ENCODE data around the gene KLHL25. TPM values are rescaled to one million over a fixed set of nuclear protein-coding genes. Genes with fewer than 3 reads are reported as not detected.
A peak's percentile ranks its signal among the peaks of the same experiment; 100 is the strongest.

KLHL25 gene
- total and polyA plus RNA-seq, 8 donors = 1.2 to 36.2 (median 5.8) TPM

- H3K9me3 ChIP-seq = no peaks in the 10 kb centered on the region
- WGBS, 5 donors = 80 to 94% (median 92%) methylated on average over 22 to 28 of the region's 28 CpGs
- intact Hi-C loops (cut with DNase I; ENCODE audit: low total_unique reads) = no loop called here
- peaks cover 7 to 64% (median 36%) of the 10 kb centered on the region in 4 donors for H3K4me1 ChIP-seq
- H3K27me3 ChIP-seq = no peaks in the 10 kb centered on the region
- no peak overlapping the region for H3K4me3 ChIP-seq
- TF ChIP-seq CTCF (IDR thresholded peaks at IDR 0.05) (no peak), EP300 (IDR thresholded peaks at IDR 0.05) (no peak), POLR2A (IDR thresholded peaks at IDR 0.05) (no peak), POLR2AphosphoS5 (IDR thresholded peaks at IDR 0.05) (no peak)
- H3K36me3 ChIP-seq = peaks cover 7 to 45% (median 27%) of the 10 kb centered on the region in 4 donors
- no peak for DNase-seq
- peak overlapping the region in 4 of 5 donors; percentile 40 to 63 (median 54) for H3K27ac ChIP-seq
Observed at GRCh38 chr15:85763673-85764633, 30.8 kb downstream of the KLHL25 start.

GRCh38 chr15:85763157-85763556 is 31.6 kb downstream of the KLHL25 start:
- intact Hi-C loops (cut with DNase I; ENCODE audit: low total_unique reads) = no loop called here

GRCh38 chr15:85762756-85763127 is 32.0 kb downstream of the KLHL25 start:
- intact Hi-C loops (cut with DNase I; ENCODE audit: low total_unique reads) = no loop called here
- H3K27ac ChIP-seq = peak overlapping the region in 4 of 5 donors; percentile 32 to 63 (median 55)
- no peaks in the 10 kb centered on the region for H3K9me3 ChIP-seq
- H3K4me1 ChIP-seq = peaks cover 11 to 71% (median 43%) of the 10 kb centered on the region in 4 donors
- DNase-seq = no peak
- H3K27me3 ChIP-seq = no peaks in the 10 kb centered on the region
- TF ChIP-seq POLR2AphosphoS5 (IDR thresholded peaks at IDR 0.05) (no peak), CTCF (IDR thresholded peaks at IDR 0.05) (no peak), EP300 (IDR thresholded peaks at IDR 0.05) (peak; percentile 82), POLR2A (IDR thresholded peaks at IDR 0.05) (no peak)
- 78 to 93% (median 87%) methylated on average over 8 of the region's 8 CpGs for WGBS, 5 donors
- peaks cover 7 to 45% (median 25%) of the 10 kb centered on the region in 4 donors for H3K36me3 ChIP-seq
- H3K4me3 ChIP-seq = no peak overlapping the region

More at GRCh38 chr15:85763157-85763556, 31.6 kb downstream of the KLHL25 start:
- Histone ChIP-seq H3K4me3 (no peak overlapping the region), H3K27ac (peak overlapping the region in 4 of 5 donors; percentile 32 to 63 (median 55)), H3K27me3 (no peaks in the 10 kb centered on the region), H3K36me3 (peaks cover 7 to 45% (median 25%) of the 10 kb centered on the region in 4 donors), H3K4me1 (peaks cover 11 to 68% (median 41%) of the 10 kb centered on the region in 4 donors), H3K9me3 (no peaks in the 10 kb centered on the region)
- 88 to 92% (median 89%) methylated on average over 8 to 16 of the region's 16 CpGs for WGBS, 5 donors
- no peak for DNase-seq
- TF ChIP-seq EP300 (IDR thresholded peaks at IDR 0.05) (no peak), POLR2AphosphoS5 (IDR thresholded peaks at IDR 0.05) (no peak), CTCF (IDR thresholded peaks at IDR 0.05) (no peak), POLR2A (IDR thresholded peaks at IDR 0.05) (no peak)

- TF ChIP-seq POLR2AphosphoS5 (IDR thresholded peaks at IDR 0.05) (no peak), CTCF (IDR thresholded peaks at IDR 0.05) (no peak), POLR2A (IDR thresholded peaks at IDR 0.05) (no peak), EP300 (IDR thresholded peaks at IDR 0.05) (no peak)
- H3K36me3 ChIP-seq = peaks cover 7 to 42% (median 25%) of the 10 kb centered on the region in 4 donors
- H3K4me1 ChIP-seq = peaks cover 11 to 73% (median 43%) of the 10 kb centered on the region in 4 donors
- no peaks in the 10 kb centered on the region for H3K27me3 ChIP-seq
- no peak for DNase-seq
- H3K9me3 ChIP-seq = no peaks in the 10 kb centered on the region
- intact Hi-C loops (cut with DNase I; ENCODE audit: low total_unique reads) = no loop called here
- no peak overlapping the region for H3K4me3 ChIP-seq
- peak overlapping the region in 4 of 5 donors; percentile 32 to 63 (median 55) for H3K27ac ChIP-seq
- WGBS, 5 donors = 72 to 90% (median 84%) methylated on average over 2 to 15 of the region's 15 CpGs
Observed at GRCh38 chr15:85762039-85762755, 32.5 kb downstream of the KLHL25 start.

Data from stomach (tissue), 9 donors.